ENCODE results near the gene ANKUB1.

DNA sequence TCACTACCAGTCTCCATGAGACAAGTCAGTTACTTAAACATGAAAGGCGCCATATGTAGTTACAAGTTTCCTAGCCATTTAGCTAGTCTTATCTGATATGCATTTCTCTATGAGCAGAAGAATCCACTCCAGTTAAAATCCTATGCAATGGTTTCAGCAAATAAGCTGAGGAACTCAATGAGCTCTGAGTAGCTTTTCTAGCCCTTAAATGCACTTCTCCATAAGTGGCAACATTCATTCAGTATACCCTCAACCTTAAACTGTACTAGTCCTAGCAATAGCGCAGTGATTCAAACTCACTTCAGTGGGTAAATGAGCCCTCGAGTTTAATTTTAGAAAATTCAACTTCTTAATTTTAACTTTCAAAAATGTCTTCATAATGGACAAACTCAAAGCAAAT lies 47.7 kb downstream of the ANKUB1 start:
- TF ChIP-seq, protein P1, sequence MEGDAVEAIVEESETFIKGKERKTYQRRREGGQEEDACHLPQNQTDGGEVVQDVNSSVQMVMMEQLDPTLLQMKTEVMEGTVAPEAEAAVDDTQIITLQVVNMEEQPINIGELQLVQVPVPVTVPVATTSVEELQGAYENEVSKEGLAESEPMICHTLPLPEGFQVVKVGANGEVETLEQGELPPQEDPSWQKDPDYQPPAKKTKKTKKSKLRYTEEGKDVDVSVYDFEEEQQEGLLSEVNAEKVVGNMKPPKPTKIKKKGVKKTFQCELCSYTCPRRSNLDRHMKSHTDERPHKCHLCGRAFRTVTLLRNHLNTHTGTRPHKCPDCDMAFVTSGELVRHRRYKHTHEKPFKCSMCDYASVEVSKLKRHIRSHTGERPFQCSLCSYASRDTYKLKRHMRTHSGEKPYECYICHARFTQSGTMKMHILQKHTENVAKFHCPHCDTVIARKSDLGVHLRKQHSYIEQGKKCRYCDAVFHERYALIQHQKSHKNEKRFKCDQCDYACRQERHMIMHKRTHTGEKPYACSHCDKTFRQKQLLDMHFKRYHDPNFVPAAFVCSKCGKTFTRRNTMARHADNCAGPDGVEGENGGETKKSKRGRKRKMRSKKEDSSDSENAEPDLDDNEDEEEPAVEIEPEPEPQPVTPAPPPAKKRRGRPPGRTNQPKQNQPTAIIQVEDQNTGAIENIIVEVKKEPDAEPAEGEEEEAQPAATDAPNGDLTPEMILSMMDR (IDR thresholded peaks at IDR 0.05 in 2 of 3, conservative IDR thresholded peaks at IDR 0.05 in 1 of 3; ENCODE audit: borderline replicate concordance in 1 of 3, insufficient read depth in 1 of 3, low read depth in 2 of 3, low read length in 2 of 3), result no peak
- TF ChIP-seq, protein P2, sequence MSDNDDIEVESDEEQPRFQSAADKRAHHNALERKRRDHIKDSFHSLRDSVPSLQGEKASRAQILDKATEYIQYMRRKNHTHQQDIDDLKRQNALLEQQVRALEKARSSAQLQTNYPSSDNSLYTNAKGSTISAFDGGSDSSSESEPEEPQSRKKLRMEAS (IDR thresholded peaks at IDR 0.05), result no peak
- no peak for TF ChIP-seq EZH2 (IDR thresholded peaks at IDR 0.05)
- TF ChIP-seq TCF7L2 (IDR thresholded peaks at IDR 0.05; ENCODE audit: borderline replicate concordance, extremely low read depth, insufficient read depth, insufficient read length), result no peak
- TF ChIP-seq POLR2A (IDR thresholded peaks at IDR 0.05; ENCODE audit: borderline replicate concordance, extremely low read depth, insufficient read depth, insufficient read length), result no peak
- no peak for TF ChIP-seq ZFX (IDR thresholded peaks at IDR 0.05)
- TF ChIP-seq POLR2AphosphoS5 (IDR thresholded peaks at IDR 0.05; ENCODE audit: low read depth, low read length), result no peak
- no peak for TF ChIP-seq RAD21 (IDR thresholded peaks at IDR 0.05; ENCODE audit: low read depth)
- no peak for TF ChIP-seq CEBPB (IDR thresholded peaks at IDR 0.05; ENCODE audit: low read depth)

All from HCT116 (cell line).